ENCODE results near the gene ANKRD36.

DNA sequence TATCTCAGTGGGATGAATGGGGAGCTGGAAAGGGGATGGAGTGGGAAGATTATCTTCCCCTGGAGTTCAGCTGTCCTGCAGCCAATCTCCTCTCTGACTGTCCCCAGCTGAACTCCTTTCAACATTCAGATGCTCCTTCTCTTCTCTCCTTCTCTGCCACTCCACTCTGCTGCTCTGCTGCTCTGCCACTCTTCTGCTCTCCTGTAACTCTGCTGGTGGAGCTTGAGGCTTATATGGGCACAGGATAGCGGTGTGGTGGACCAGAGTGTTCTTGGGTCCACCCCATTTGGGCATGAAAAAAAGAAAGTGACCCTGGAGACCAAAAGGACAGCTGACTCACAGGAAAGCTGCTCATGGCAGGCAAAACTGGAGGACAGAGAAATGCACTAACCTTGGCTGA is 44.9 kb upstream of the ANKRD36 start:
- TF ChIP-seq POLR2A (IDR thresholded peaks at IDR 0.05; ENCODE audit: extremely low read depth, insufficient read length), result no peak
- TF ChIP-seq, protein P1, sequence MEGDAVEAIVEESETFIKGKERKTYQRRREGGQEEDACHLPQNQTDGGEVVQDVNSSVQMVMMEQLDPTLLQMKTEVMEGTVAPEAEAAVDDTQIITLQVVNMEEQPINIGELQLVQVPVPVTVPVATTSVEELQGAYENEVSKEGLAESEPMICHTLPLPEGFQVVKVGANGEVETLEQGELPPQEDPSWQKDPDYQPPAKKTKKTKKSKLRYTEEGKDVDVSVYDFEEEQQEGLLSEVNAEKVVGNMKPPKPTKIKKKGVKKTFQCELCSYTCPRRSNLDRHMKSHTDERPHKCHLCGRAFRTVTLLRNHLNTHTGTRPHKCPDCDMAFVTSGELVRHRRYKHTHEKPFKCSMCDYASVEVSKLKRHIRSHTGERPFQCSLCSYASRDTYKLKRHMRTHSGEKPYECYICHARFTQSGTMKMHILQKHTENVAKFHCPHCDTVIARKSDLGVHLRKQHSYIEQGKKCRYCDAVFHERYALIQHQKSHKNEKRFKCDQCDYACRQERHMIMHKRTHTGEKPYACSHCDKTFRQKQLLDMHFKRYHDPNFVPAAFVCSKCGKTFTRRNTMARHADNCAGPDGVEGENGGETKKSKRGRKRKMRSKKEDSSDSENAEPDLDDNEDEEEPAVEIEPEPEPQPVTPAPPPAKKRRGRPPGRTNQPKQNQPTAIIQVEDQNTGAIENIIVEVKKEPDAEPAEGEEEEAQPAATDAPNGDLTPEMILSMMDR (IDR thresholded peaks at IDR 0.05; ENCODE audit: low read depth, low read length), result no peak
- no peak for TF ChIP-seq MAX (IDR thresholded peaks at IDR 0.05; ENCODE audit: low read depth, low read length)
- no peak for TF ChIP-seq MYC (IDR thresholded peaks at IDR 0.05; ENCODE audit: low read depth, low read length)
